Measurements from ENCODE around the gene SLC6A3. TPM values are rescaled to one million over a fixed set of nuclear protein-coding genes. Genes with fewer than 3 reads are reported as not detected.
"Not testable (repeated sequence)": the region's sequence is repeated elsewhere in the genome, so short reads cannot be mapped to it uniquely, and the experiment has no call there.

The SLC6A3 gene
- total RNA-seq, 1 donor from 2014 or later = not detected

GRCh38 chr5:1376981-1377380 lies 68.3 kb downstream of the SLC6A3 start:
- no peak for DNase-seq (ENCODE audit: extremely low read depth, low read depth, low spot score)

- no peak for DNase-seq (ENCODE audit: extremely low read depth, low read depth, low spot score)
These were observed 69.1 kb downstream of the SLC6A3 start for GRCh38 chr5:1375871-1376810.

DNA sequence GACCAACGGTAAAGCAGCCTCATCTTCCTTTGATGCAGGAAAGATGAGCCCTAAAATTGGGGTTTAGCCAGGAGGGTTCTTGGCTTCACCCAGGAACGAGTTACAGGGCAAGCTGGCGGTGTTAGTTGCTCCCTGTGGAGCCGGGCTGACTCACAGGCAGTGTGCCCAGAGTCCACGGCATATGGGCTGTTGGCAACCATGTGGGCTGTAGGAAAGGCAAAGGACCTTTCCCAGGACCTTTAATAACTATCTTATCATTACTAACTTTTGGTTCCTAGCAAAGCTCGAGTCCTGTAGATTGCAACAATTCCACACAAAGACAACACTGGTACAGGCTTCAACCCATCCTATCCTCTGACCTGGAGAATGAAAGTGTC lies 70.6 kb downstream of the SLC6A3 start:
- no peak for DNase-seq (ENCODE audit: extremely low read depth, low read depth, low spot score)

DNA sequence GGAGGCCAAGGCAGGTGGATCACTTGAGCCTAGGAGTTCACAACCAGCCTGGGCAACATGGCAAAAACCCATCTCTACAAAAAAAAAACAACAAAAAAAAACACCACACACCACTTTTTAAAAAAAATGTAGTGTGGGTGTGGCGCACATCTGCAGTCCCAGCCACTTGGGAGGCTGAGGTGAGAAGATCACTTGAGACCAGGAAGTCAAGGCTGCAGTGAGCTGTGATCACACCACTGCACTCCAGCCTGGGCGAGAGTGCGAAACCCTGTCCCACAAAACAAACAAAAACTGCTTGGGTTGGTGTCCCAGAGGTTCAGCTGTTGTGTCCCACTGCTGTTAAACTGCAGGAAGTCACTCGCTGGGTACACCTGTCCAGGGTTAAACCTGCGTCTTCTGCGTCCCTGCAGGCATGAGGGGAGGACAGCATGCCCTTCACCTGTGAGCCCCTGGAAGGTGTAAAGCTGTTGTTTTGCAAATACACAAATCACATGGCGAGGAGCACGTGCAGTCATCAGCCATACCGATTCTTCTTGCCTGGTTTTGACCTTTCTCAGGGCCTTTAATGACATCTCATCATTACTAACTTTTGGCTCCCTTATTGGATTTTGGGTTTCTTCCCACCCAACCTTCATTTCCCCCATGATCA lies 71.1 kb downstream of the SLC6A3 start:
- DNase-seq (ENCODE audit: extremely low read depth, low read depth, low spot score) = no peak

DNA sequence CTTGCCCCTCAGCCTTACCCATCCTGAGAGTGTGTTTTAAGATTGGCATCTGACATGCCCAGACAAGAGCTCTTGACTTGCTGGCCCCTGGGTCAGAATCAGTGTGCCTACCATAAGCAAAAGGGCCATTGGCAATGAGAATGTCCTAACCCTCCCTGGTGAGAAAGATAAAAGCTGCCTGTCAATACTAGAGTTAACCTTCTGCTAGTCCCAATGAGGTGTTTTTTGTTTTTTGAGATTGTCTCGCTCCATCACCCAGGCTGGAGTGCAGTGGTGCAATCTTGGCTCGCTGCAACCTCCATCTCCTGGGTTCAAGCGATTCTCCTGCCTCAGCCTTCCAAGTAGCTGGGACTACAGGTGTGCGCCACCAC lies 73.3 kb downstream of the SLC6A3 start:
- DNase-seq (ENCODE audit: extremely low read depth, low read depth, low spot score) = not testable (repeated sequence)

DNA sequence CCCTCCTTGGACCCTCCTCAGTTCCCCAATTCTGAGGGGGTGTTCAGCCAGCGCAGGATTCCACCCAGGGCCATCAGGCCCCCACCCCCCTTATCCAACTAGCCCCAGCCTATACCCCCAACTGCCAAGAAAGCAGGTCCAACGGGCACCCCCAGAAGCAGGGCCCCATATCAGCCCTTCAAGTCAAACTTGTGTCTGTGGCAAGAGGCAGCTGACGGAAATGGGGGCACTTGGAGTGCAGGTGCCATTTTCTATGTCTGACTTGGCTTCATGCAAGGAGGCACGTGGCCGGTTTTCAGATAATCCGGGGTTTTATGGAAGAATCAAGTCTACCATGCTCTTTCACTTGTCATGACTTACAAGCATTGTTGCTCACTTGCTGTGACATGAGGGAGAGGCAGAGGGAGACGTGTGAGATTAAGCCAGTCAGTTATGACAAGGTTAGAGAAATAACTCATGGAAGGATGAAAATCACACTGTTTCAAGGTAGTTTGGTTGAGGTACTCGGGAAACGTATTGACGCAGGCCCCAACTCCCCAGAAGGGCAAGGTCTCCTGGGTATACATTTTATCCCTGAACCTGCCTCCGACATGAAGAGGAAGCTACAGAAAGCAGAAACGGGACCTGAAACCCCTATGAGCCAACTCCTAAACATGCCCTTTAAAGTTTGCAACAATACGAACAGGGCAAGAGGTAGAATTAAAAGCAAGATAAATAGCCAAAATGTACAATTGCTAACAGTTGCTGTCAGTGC lies 73.8 kb downstream of the SLC6A3 start:
- no peak for DNase-seq (ENCODE audit: extremely low read depth, low read depth, low spot score)

GRCh38 chr5:1370006-1370405 lies 75.2 kb downstream of the SLC6A3 start:
- DNase-seq (ENCODE audit: extremely low read depth, low read depth, low spot score) = no peak

- no peak for DNase-seq (ENCODE audit: extremely low read depth, low read depth, low spot score)
These were observed 76.5 kb downstream of the SLC6A3 start for GRCh38 chr5:1368756-1369155.

- no peak for DNase-seq (ENCODE audit: extremely low read depth, low read depth, low spot score)
These were observed 77.0 kb downstream of the SLC6A3 start for GRCh38 chr5:1368236-1368635.

DNA sequence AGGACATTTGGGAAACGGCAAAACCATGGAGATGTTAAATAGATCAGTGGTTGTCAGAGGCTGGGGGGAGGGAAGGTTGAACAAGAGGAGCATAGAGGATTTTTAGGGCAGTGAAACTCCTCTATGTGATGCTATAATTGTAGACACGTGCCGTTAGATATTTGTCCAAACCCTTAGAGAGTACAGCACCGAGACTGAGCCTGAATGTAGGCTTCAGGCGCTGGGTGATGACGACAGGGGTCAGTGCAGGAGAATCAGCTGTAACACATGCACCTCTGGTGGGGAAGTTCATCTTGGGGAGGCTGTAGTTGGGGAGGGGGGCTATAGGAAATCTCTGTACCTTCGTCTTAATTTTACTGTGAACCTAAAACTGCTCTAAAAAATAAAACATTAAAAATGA lies 78.1 kb downstream of the SLC6A3 start:
- no peak for DNase-seq (ENCODE audit: extremely low read depth, low read depth, low spot score)

GRCh38 chr5:1366514-1366913 lies 78.7 kb downstream of the SLC6A3 start:
- DNase-seq (ENCODE audit: extremely low read depth, low read depth, low spot score) = no peak

DNA sequence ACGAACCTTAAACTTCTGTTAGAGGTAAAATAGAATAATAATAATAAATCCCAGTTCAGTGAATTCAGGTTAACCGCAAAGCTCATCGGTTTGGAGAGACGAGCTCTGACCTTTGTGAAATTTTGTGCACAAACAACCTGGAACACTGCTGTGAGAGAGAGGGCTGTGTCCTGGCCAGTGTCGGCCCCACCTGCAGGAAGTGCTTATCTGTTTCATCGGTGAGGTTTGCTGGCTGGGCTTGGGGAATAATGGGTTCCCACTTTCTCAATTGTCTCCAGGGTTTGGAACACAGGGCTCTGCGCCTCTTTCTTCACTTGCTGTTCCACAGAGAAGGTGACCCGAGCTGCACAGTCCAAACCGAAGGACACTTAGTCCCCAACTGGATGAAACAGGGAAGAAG lies 81.0 kb downstream of the SLC6A3 start:
- no peak for DNase-seq (ENCODE audit: extremely low read depth, low read depth, low spot score)

DNA sequence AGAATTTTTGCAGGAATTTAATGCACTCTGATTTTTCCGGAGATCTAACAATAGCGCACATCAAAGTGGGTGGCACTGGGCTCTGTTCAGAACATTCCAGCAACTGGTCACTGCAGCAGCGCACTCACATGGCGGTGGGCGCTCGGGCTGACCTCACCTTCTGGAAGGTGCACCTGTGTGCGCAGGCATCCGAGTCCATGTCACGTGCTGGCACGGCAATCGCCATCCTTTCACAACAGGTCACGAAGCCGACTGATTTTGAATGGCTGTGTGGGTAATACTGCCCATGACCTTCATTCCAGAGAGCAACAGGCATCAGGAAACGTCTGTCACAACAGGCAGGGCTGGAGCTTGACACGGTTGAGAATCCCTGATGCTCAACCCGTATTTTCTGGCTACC lies 81.7 kb downstream of the SLC6A3 start:
- no peak for DNase-seq (ENCODE audit: extremely low read depth, low read depth, low spot score)

DNA sequence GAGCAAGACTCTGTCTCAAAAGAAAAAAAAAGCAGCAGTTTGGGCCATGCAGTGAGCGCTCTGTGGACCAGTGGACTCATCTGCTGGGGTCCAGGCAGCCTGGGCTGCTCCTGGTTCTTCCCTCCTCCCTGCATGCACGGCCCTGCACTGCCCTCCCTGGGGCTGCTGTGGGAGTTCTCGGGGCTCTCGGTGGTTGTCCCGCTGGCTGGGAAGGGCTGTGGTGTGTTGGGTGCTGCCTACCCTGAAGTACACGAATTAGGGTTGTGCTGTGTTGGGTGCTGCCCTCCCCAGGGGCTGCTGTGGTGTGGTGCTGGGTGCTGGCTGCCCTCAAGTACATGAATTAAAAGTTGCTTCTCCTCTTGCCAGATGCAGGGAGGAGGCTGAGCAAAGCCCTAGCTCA lies 82.1 kb downstream of the SLC6A3 start:
- no peak for DNase-seq (ENCODE audit: extremely low read depth, low read depth, low spot score)

- DNase-seq (ENCODE audit: extremely low read depth, low read depth, low spot score) = no peak
These were observed 82.8 kb downstream of the SLC6A3 start for GRCh38 chr5:1362242-1363015.

DNA sequence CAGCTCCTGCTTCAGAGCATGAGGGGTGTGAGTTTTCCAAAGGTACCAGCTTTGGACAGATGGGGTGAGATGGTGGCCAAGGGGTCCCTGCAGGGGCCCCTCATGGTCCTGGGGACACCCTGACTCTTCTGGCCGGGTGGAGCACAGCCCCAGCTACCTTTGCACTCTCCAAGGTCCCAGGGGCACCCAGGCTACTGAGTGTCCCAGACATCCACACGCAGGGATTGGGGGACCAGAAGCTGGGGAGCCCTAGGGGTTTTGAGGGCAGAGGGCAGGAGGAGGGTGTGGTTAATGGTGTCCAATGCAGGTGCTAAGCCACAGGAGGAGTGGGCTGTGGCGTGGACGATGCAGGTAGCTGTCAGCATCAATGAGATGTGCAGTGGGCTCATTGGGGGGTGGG lies 84.4 kb downstream of the SLC6A3 start:
- DNase-seq (ENCODE audit: extremely low read depth, low read depth, low spot score) = no peak

GRCh38 chr5:1360367-1360766 lies 84.9 kb downstream of the SLC6A3 start:
- DNase-seq (ENCODE audit: extremely low read depth, low read depth, low spot score) = not testable (repeated sequence)

DNA sequence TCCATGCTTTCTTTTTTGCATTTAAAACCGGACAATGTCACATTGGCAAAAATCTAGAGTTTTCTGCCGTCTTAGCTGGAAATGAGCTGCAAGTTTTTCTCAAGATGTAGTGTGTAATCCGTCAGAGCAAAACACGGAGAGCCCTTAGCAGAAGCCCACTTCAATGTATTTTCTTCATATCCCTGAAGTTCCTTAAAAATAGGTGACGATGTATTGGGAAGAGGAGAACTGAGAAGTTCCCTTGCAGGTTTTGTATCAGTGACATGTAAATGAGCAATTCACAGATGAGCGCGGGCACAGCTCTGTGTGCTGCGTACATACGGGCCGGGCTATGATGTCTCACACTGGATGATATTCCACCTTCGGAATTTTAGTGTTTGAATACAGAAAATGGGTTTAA lies 85.5 kb downstream of the SLC6A3 start:
- no peak for DNase-seq (ENCODE audit: extremely low read depth, low read depth, low spot score)

DNA sequence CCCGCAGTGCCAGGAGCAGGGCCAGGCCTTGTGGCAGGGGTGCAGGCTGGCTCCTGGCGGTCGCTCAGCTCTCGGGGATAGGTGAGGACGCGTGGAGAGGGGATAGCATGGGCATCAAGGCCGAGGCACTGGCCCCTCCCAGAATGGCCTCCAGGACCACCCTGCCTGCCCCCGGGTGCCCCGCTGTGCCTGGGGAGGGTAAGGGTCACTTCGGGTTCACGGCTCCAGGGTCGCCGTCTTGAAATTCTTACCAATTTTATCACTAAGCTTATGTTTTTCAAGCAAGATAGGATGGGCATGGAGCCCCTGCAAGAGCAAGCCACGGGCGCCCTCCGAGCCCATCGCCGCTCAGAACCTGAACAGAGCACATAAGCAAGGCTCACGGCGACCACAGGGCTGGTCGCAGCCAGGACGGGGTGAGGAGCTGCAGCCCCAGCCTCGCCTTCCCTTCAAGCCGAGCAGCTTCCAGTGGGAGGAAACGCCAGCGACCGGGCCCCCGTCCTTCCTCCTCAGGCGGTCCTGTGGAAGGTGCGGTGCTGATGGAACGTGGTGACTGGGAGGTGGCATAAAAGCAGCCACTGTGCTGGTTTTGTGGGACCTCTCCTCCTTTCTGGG lies 86.1 kb downstream of the SLC6A3 start:
- no peak for DNase-seq (ENCODE audit: extremely low read depth, low read depth, low spot score)

DNA sequence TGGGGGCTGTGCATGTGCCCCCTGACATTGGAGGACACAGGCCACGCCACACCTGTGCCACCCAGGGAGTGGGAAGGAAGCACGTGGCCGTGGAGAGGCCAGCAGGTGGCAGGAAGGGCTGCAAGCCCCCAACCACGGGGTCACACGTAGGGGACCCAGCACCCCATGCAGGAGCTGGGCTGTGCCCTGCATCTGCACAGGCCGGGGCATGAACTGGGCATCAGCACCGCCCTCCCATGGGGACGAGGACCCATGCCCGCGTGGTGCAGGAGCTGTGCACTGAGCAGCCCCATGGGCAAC lies 86.6 kb downstream of the SLC6A3 start:
- no peak for DNase-seq (ENCODE audit: extremely low read depth, low read depth, low spot score)
